ENCODE results near the gene HAUS8.
"Not testable (repeated sequence)": the region's sequence is repeated elsewhere in the genome, so short reads cannot be mapped to it uniquely, and the experiment has no call there.

The HAUS8 gene

GRCh38 chr19:17031741-17032140 lies 43.5 kb downstream of the HAUS8 start:
- no peak for DNase-seq

- no peak for DNase-seq
Measured at GRCh38 chr19:17027535-17027975, 47.7 kb downstream of the HAUS8 start.

DNA sequence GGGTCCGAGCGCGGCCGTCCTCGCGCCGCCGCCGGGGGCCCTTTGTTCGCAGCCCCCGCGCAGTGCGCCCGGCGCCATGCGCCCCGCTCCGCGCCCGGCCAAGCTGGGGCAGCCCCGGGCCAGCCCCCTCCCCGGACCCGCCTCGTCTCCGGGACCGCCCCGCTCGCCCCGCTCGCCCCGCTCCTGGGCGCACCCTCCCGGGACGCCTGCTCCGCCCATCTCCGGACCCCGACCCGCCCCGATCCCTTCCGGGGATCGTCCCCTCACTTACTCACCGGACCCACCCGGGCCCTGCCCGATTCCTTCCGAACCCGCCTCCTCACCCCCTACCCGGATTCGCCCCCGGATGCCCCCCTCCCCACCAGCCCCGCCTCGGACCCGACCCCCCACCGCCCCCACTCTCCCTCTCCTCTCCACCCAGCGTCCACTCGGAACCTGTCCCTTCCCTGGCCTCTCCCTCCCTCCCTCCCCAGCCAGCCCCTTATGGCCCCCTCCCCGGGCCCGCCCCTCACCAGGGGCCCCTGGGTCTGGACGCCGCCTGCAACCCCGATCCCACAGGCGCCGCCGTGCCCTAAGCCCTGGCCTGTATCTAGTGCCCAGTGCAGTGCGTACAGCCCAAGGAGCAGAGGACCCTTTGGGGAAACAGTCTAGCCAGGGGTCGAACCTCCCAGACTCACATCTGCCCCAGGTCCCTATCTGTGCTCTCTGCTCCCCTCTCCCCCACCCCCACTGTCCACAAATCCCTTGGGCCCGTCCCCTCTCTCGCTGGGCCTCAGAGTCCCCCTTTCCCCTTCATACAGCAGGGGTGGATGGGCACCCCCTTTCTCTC lies 48.3 kb downstream of the HAUS8 start, which contains the start of gene CPAMD8:
CPAMD8 (minus strand) TSS at position 105 of the 829 bp plus-strand sequence. CDS start 168 bp downstream, outside the sequence.
- DNase-seq: no peak

- DNase-seq: peak; percentile 76
Measured at GRCh38 chr19:17025991-17026658, 49.1 kb downstream of the HAUS8 start.

GRCh38 chr19:17025361-17025760 lies 49.9 kb downstream of the HAUS8 start:
- DNase-seq: no peak

- not testable (repeated sequence) for DNase-seq
Measured at GRCh38 chr19:17024941-17025340, 50.3 kb downstream of the HAUS8 start.

- no peak for DNase-seq
Measured at GRCh38 chr19:17023805-17024204, 51.4 kb downstream of the HAUS8 start.

DNA sequence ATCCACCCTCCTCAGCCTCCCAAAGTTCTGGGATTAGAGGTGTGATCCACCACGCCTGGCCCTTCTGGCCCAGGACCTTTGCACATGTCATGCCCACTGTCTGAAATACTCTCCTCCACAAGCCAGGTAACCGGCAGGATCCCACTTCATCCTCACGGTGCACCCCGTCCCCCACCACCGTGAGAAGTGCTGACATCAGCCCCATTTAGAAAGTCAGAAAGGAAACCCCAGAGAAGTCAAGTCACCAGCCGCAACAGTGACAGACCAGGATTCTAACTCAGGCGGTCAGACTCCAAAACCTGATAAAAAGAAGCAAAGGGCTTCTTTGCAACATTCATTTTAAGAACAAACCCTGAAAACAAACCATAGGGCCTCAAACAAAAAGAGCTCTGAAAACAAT lies 52.5 kb downstream of the HAUS8 start:
- DNase-seq: no peak

- peak; percentile 71 for DNase-seq
Measured at GRCh38 chr19:17021793-17022590, 53.3 kb downstream of the HAUS8 start.

GRCh38 chr19:17021328-17021727 lies 53.9 kb downstream of the HAUS8 start:
- DNase-seq: no peak

GRCh38 chr19:17020823-17021222 lies 54.4 kb downstream of the HAUS8 start:
- no peak for DNase-seq

DNA sequence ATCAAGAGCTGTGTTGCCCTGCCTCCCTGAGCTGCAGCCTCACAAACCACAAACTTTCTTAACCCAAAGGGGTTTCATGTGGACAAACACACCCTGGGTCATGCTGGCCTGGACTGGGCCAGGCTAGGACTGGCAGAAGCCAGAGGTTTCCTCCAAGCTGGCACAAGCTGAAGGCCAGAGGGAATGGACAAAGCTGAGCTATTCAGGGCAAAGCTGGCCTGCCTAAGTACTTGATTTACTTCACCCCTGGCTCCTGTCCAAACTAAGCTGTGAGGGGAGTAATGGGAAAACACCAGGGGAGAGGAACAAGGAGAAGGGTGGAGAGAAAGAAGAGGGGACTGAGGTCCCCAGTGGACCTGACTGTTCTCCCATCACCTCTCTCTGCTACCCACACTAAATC lies 54.9 kb downstream of the HAUS8 start:
- DNase-seq: no peak

GRCh38 chr19:17014212-17014861 lies 60.9 kb downstream of the HAUS8 start:
- not testable (repeated sequence) for DNase-seq

DNA sequence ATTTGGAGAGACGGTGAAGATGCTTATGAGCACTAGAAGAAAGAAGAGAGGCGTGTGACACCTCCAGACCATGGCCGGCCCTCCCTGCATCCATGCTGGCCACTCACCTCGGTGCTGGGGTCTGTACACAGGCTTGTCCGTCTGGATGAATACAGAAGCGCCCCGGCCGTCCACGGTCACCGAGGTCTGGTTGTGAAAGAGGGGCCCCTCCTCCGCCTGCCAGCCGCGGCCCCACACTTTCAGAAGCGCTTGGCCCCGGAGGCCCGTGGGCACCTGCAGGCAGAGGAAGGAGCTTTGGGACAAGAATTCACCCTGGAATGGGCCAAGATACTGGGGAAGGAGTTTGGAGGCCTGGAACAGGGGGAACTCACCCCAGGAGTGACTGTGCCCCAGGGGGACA lies 63.8 kb downstream of the HAUS8 start:
- DNase-seq: no peak

GRCh38 chr19:17006579-17006978 lies 68.7 kb downstream of the HAUS8 start:
- no peak for DNase-seq

- no peak for DNase-seq
Measured at GRCh38 chr19:17005000-17005399, 70.3 kb downstream of the HAUS8 start.

DNA sequence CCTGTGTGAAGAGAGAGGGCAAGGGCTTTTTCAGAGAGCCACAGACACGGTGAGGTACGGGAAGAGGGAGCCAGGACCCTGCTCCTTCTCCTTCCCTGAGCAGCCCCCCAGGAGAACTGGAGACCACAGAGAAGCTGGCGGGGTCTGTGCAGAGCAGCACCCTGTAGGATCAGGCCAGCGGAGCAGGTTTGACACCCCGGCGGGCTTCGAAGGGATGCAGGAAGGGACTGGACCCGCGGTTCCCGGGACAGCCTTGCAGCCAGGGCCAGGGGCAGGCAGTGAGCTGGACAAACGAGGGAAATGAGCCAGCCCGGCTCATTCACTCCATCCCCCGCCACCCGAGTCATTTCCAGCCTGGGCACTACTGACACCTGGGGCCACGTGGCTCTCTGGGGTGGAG lies 70.9 kb downstream of the HAUS8 start:
- no peak for DNase-seq

DNA sequence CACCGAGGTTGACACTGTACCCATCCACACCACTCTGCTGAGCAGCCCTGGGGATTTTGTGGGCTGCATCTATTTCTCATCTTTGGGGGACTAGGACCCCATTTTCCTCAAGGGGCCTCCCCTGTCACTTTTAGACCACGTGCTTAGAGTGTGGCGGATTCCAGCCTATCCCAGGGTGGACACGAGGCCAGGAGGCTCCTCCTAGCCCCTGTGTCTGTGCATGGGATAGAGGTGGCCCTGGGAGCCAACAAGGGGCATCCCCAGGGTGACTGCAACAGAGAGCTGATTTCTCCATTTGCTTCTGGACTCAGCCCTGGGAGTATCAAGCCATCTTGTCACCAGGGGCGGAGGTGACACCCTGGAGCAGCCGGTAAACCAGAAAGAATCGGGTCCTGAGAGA lies 72.8 kb downstream of the HAUS8 start:
- DNase-seq: no peak

DNA sequence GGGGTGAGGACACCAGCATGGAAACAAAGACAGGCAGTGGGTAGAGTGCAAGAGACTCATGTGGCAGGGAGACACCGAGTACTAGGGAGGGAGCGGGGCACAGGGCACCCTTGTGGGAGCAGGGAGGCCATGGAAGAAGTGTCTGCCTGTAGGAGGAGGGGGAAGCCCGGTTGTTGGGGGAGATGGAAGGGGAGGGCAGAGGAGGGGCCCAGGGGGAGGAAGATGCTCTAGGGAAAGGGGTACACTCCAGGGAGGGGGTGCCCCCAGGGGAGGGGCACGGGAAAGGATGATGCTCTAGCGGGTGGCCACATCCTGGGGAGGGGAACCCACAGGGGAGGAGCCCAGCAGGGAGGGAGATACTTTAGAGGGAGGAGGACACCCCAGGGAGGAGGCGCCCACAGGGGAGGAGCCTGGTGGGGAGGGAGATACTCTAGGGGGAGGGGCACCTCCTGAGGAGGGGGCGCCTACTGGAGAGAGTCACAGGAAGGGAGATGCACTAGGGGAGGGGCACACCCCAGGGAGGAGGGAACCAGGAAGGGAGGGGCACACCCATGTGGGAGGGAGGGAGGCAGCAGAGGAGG lies 73.6 kb downstream of the HAUS8 start:
- no peak for DNase-seq
